GM23338 (cell line): ENCODE results near the gene CPEB3. TPM values are rescaled to one million over a fixed set of nuclear protein-coding genes. Genes with fewer than 3 reads are reported as not detected.

Experiments used
- ATAC-seq: fragments of 200-7000 bp; cut with Tn5 transposase; 3 replicates; pipeline ENCODE4 v1.9.1; 2020
- DNase-seq: peaks from one replicate; pipeline ENCODE4 v3.0.0-alpha.2; 2015; ENCODE audit warnings: low spot score
- H2AFZ ChIP-seq: fragments of 200-600 bp; sonication (generic); 2 replicates; pipeline ENCODE4 v1.8.0; 2016; ENCODE audit warnings: antibody characterized with exemption, mild to moderate bottlenecking, moderate library complexity
- H3F3A ChIP-seq: fragments of 200-600 bp; sonication (generic); replicated peaks from 2 replicates; pipeline ENCODE4 v1.8.0; 2017; ENCODE audit warnings: antibody characterized with exemption, mixed run types, low read depth
- H3K27ac ChIP-seq: fragments of 200-600 bp; sonication (generic); 2 replicates; pipeline ENCODE4 v1.6.1; 2016; ENCODE audit warnings: low read depth
- H3K27me3 ChIP-seq: fragments of 200-600 bp; sonication (generic); 2 replicates; pipeline ENCODE4 v1.8.0; 2016; ENCODE audit warnings: mild to moderate bottlenecking, mixed run types, moderate library complexity; ENCODE audit not compliant: insufficient read depth
- H3K36me3 ChIP-seq: fragments of 200-600 bp; sonication (generic); 2 replicates; pipeline ENCODE4 v1.8.0; 2016; ENCODE audit warnings: mild to moderate bottlenecking; ENCODE audit not compliant: insufficient read depth
- H3K4me1 ChIP-seq: fragments of 200-600 bp; sonication (generic); 2 replicates; pipeline ENCODE4 v1.8.0; 2016; ENCODE audit warnings: mild to moderate bottlenecking, moderate library complexity; ENCODE audit not compliant: insufficient read depth
- H3K4me2 ChIP-seq: fragments of 200-600 bp; sonication (generic); 2 replicates; pipeline ENCODE4 v1.7.1; 2017; ENCODE audit warnings: mixed run types
- H3K4me3 ChIP-seq: fragments of 200-600 bp; sonication (generic); 2 replicates; pipeline ENCODE4 v1.6.1; 2016; ENCODE audit warnings: mixed run types
- H3K79me2 ChIP-seq: fragments of 200-600 bp; sonication (generic); replicated peaks from 2 replicates; pipeline ENCODE4 v1.8.0; 2017; ENCODE audit warnings: mild to moderate bottlenecking; ENCODE audit not compliant: insufficient read depth
- H3K9me2 ChIP-seq: fragments of 200-600 bp; sonication (generic); 2 replicates; pipeline ENCODE4 v1.8.0; 2017; ENCODE audit not compliant: insufficient read depth
- H4K20me1 ChIP-seq: fragments of 200-600 bp; sonication (generic); replicated peaks from 2 replicates; pipeline ENCODE4 v1.8.0; 2017; ENCODE audit warnings: mild to moderate bottlenecking; ENCODE audit not compliant: insufficient read depth
- H3K27ac Mint-ChIP-seq: 2 replicates; pipeline ENCODE4 v1.8.0; 2020; ENCODE audit warnings: inconsistent platforms, mild to moderate bottlenecking, moderate library complexity, mixed read lengths
- H3K27me3 Mint-ChIP-seq: 3 replicates; pipeline ENCODE4 v1.8.0; 2022; ENCODE audit warnings: low read depth, mild to moderate bottlenecking, moderate library complexity, mixed read lengths, inconsistent platforms; ENCODE audit not compliant: insufficient read depth, poor library complexity
- H3K36me3 Mint-ChIP-seq: 3 replicates; pipeline ENCODE4 v1.8.0; 2021; ENCODE audit warnings: low read depth, mild to moderate bottlenecking, inconsistent platforms, moderate library complexity, mixed read lengths
- H3K4me1 Mint-ChIP-seq: 3 replicates; pipeline ENCODE4 v1.8.0; 2020; ENCODE audit warnings: mild to moderate bottlenecking, inconsistent platforms, mixed read lengths
- H3K4me3 Mint-ChIP-seq: 3 replicates; pipeline ENCODE4 v1.8.0; 2021; ENCODE audit warnings: moderate library complexity, mild to moderate bottlenecking, inconsistent platforms, mixed read lengths
- H3K9me3 Mint-ChIP-seq: 3 replicates; pipeline ENCODE4 v1.8.0; 2020; ENCODE audit warnings: moderate library complexity, mild to moderate bottlenecking, inconsistent platforms, mixed read lengths
- CREB1 ChIP-seq: fragments of 250-450 bp; sonication (Bioruptor Pico); IDR thresholded peaks from 2 replicates; pipeline ENCODE4 v1.5.0; 2020; ENCODE audit warnings: low read depth, mild to moderate bottlenecking, moderate library complexity
- CTCF ChIP-seq, 2 experiments: fragments of 200-600 bp in 1 of 2; sonication (generic) in 1 of 2; conservative IDR thresholded peaks; 2 replicates each; pipeline versions ENCODE4 v1.5.1 to v1.6.1; 2016 to 2017; ENCODE audit warnings: antibody characterized with exemption in 2 of 2, low read depth in 2 of 2, mild to moderate bottlenecking in 2 of 2, moderate library complexity in 1 of 2
- ETS1 ChIP-seq: IDR thresholded peaks from 2 replicates; pipeline ENCODE4 v1.6.1; 2016; ENCODE audit warnings: antibody characterized with exemption
- EZH2 ChIP-seq: fragments of 200-600 bp; sonication (generic); IDR thresholded peaks from one replicate; pipeline ENCODE4 v1.8.0; 2017; ENCODE audit warnings: antibody characterized with exemption, mild to moderate bottlenecking, low read depth; ENCODE audit not compliant: unreplicated experiment
- EZH2phosphoT487 ChIP-seq: fragments of 200-600 bp; sonication (generic); IDR thresholded peaks from one replicate; pipeline ENCODE4 v1.8.1; 2018; ENCODE audit warnings: antibody characterized with exemption; ENCODE audit not compliant: unreplicated experiment
- JUNB ChIP-seq: IDR thresholded peaks from one replicate; pipeline ENCODE4 v1.6.1; 2016; ENCODE audit warnings: antibody characterized with exemption; ENCODE audit not compliant: unreplicated experiment
- NANOG ChIP-seq: IDR thresholded peaks from 2 replicates; pipeline ENCODE4 v1.6.1; 2016; ENCODE audit warnings: antibody characterized with exemption, borderline replicate concordance
- POLR2AphosphoS5 ChIP-seq: IDR thresholded peaks from 2 replicates; pipeline ENCODE4 v1.6.1; 2016; ENCODE audit warnings: antibody characterized with exemption, low read depth
- STAT1 ChIP-seq: IDR thresholded peaks from one replicate; pipeline ENCODE4 v1.6.1; 2016; ENCODE audit warnings: antibody characterized with exemption; ENCODE audit not compliant: unreplicated experiment
- ZNF114 ChIP-seq: fragments of 250-450 bp; sonication (Bioruptor Pico); IDR thresholded peaks from 2 replicates; pipeline ENCODE4 v1.5.0; 2020; ENCODE audit warnings: mild to moderate bottlenecking, moderate library complexity
- ZNF331 ChIP-seq: fragments of 250-450 bp; sonication (Bioruptor Pico); IDR thresholded peaks from 2 replicates; pipeline ENCODE4 v1.5.0; 2020; ENCODE audit warnings: low read depth, mild to moderate bottlenecking, moderate library complexity
- ZNF462 ChIP-seq: fragments of 250-450 bp; sonication (Bioruptor Pico); IDR thresholded peaks from 2 replicates; pipeline ENCODE4 v1.5.0; 2020; ENCODE audit warnings: mild to moderate bottlenecking, moderate library complexity
- polyA plus RNA-seq: library from polyadenylated mRNA; unstranded; fragments of >200 nt; fragmentation: Nextera tagmentation; extraction: Ambion mirVana; gene quantifications from 2 replicates; pipeline ENCODE4 v1.2.1, GENCODE V29; 2016
- total RNA-seq: library from RNA; depleted of rRNA; stranded (reverse); fragments of >200 nt; shearing (Covaris generic); gene quantifications from 2 replicates; pipeline ENCODE4 v1.2.3, GENCODE V29; 2014

The CPEB3 gene
- total and polyA plus RNA-seq, 2 experiments from 2014 or later = 0.74 to 1.9 TPM

- Histone ChIP-seq H3K27ac (no peak overlapping the region), H2AFZ (no peak overlapping the region), H3K79me2 (no peaks in the 10 kb centered on the region), H3K27me3 (no peaks in the 10 kb centered on the region), H3K4me3 (no peak overlapping the region), H3K4me1 (no peaks in the 10 kb centered on the region), H3K4me2 (no peak overlapping the region), H3K9me2 (no peaks in the 10 kb centered on the region), H3K36me3 (no peaks in the 10 kb centered on the region), H4K20me1 (no peaks in the 10 kb centered on the region), H3F3A (no peaks in the 10 kb centered on the region)
- H3K9me3 Mint-ChIP-seq = no peaks in the 10 kb centered on the region
- no peaks in the 10 kb centered on the region for H3K27me3 Mint-ChIP-seq
- no peak overlapping the region for H3K4me3 Mint-ChIP-seq
- no peak overlapping the region for H3K27ac Mint-ChIP-seq
- TF ChIP-seq JUNB (no peak), STAT1 (no peak), NANOG (no peak), ZNF331 (CRISPR knock-in tag) (no peak), EZH2 (no peak), CTCF (conservative IDR thresholded peaks at IDR 0.05; ENCODE audit: low read depth in 2 of 2) (no peak), ETS1 (no peak), CREB1 (CRISPR knock-in tag) (no peak), POLR2AphosphoS5 (no peak), EZH2phosphoT487 (no peak)
- no peak for DNase-seq
- no peak for ATAC-seq
- no peaks in the 10 kb centered on the region for H3K36me3 Mint-ChIP-seq
- H3K4me1 Mint-ChIP-seq = no peaks in the 10 kb centered on the region
Measured at GRCh38 chr10:92202536-92202935, 88.3 kb downstream of the CPEB3 start.

- no peak overlapping the region for H3K4me3 Mint-ChIP-seq
- DNase-seq = no peak
- no peaks in the 10 kb centered on the region for H3K9me2 ChIP-seq
- no peak overlapping the region for H3K27ac Mint-ChIP-seq
- H3F3A ChIP-seq = no peaks in the 10 kb centered on the region
- no peaks in the 10 kb centered on the region for H3K4me1 ChIP-seq
- H4K20me1 ChIP-seq = no peaks in the 10 kb centered on the region
- H2AFZ ChIP-seq = no peak overlapping the region
- no peaks in the 10 kb centered on the region for H3K27me3 ChIP-seq
- H3K36me3 Mint-ChIP-seq = no peaks in the 10 kb centered on the region
- no peaks in the 10 kb centered on the region for H3K4me1 Mint-ChIP-seq
- no peak overlapping the region for H3K4me3 ChIP-seq
- no peaks in the 10 kb centered on the region for H3K9me3 Mint-ChIP-seq
- H3K36me3 ChIP-seq = no peaks in the 10 kb centered on the region
- H3K27me3 Mint-ChIP-seq = no peaks in the 10 kb centered on the region
- no peak overlapping the region for H3K4me2 ChIP-seq
- no peak overlapping the region for H3K27ac ChIP-seq
- no peaks in the 10 kb centered on the region for H3K79me2 ChIP-seq
- no peak for ATAC-seq
- no peak for TF ChIP-seq ZNF114 (CRISPR knock-in tag)
- TF ChIP-seq EZH2phosphoT487 = no peak
- TF ChIP-seq POLR2AphosphoS5 = no peak
- no peak for TF ChIP-seq ETS1
- no peak for TF ChIP-seq CREB1 (CRISPR knock-in tag)
- TF ChIP-seq ZNF331 (CRISPR knock-in tag) = no peak
- TF ChIP-seq ZNF462 (CRISPR knock-in tag) = no peak
Measured at GRCh38 chr10:92200564-92200963, 90.3 kb downstream of the CPEB3 start.
